A673 (cell line): Measurements from ENCODE around the gene KRT33B. TPM values are rescaled to one million over a fixed set of nuclear protein-coding genes. Genes with fewer than 3 reads are reported as not detected.

Source experiments
- BruUV-seq: library from RNA; stranded (reverse); fragments of 400-500 nt; replicated peaks from 2 replicates; lab custom pipeline; 2021; lab: Mats Ljungman, UMichigan
- CTCF ChIA-PET: fragments of 300-600 bp; sonication (Branson Sonifier 250); formaldehyde crosslinking; loops from one replicate; lab custom pipeline; 2022; ENCODE audit warnings: antibody characterized with exemption; lab: Charles Lee
- POLR2A ChIA-PET: fragments of 300-600 bp; sonication (Branson Sonifier 250); formaldehyde crosslinking; loops from one replicate; lab custom pipeline; 2022; ENCODE audit warnings: antibody characterized with exemption; ENCODE audit not compliant: low non-redundant PET; lab: Charles Lee
- DNase-seq: peaks from one replicate; pipeline ENCODE4 v3.0.0-alpha.2; 2015; ENCODE audit warnings: low spot score
- H3K27ac ChIP-seq: fragments of 200-600 bp; sonication (generic); 2 replicates; pipeline ENCODE4 v1.5.1; 2016; ENCODE audit warnings: mixed run types, low read depth, mild to moderate bottlenecking, mixed read lengths, antibody characterized with exemption, low read length; ENCODE audit not compliant: poor library complexity, severe bottlenecking
- H3K27me3 ChIP-seq: fragments of 200-600 bp; sonication (generic); replicated peaks from 2 replicates; pipeline ENCODE4 v1.6.1; 2017; ENCODE audit warnings: mixed run types, low read depth, mild to moderate bottlenecking, mixed read lengths, antibody characterized with exemption, low read length; ENCODE audit not compliant: insufficient read depth, poor library complexity
- H3K36me3 ChIP-seq: fragments of 200-600 bp; sonication (generic); 2 replicates; pipeline ENCODE4 v1.6.1; 2016; ENCODE audit warnings: mixed run types, mild to moderate bottlenecking, mixed read lengths, antibody characterized with exemption, low read length; ENCODE audit not compliant: insufficient read depth, poor library complexity, severe bottlenecking
- H3K4me1 ChIP-seq: fragments of 200-600 bp; sonication (generic); 2 replicates; pipeline ENCODE4 v1.6.1; 2017; ENCODE audit warnings: mixed run types, mild to moderate bottlenecking, mixed read lengths, antibody characterized with exemption, low read length; ENCODE audit not compliant: insufficient read depth, poor library complexity, severe bottlenecking
- H3K4me3 ChIP-seq: fragments of 200-600 bp; sonication (generic); 2 replicates; pipeline ENCODE4 v1.5.1; 2016; ENCODE audit warnings: low read depth, mixed run types, mild to moderate bottlenecking, mixed read lengths, low read length; ENCODE audit not compliant: poor library complexity, severe bottlenecking
- H3K9me3 ChIP-seq: fragments of 200-600 bp; sonication (generic); 2 replicates; pipeline ENCODE4 v1.6.1; 2016; ENCODE audit warnings: mixed run types, low read depth, mild to moderate bottlenecking, mixed read lengths, antibody characterized with exemption, low read length; ENCODE audit not compliant: poor library complexity, severe bottlenecking
- EZH2 ChIP-seq: fragments of 200-600 bp; sonication (generic); IDR thresholded peaks from 2 replicates; pipeline ENCODE4 v1.6.1; 2017; ENCODE audit warnings: borderline replicate concordance, low read depth, mild to moderate bottlenecking, mixed read lengths, antibody characterized with exemption, low read length; ENCODE audit not compliant: poor library complexity, severe bottlenecking
- intact Hi-C: fragments of 100-400 bp; cut with micrococcal nuclease; formaldehyde crosslinking; loops from one replicate; pipeline ENCODE4 v1.10.0; 2022; ENCODE audit not compliant: unreplicated experiment
- total RNA-seq: library from RNA; stranded (reverse); gene quantifications from 2 replicates; pipeline ENCODE4 v1.2.3, GENCODE V29; 2021
- TF ChIP-seq, protein P1 (sequence below): fragments of 300-800, 200-600 bp; sonication (generic); conservative IDR thresholded peaks from 2 replicates; pipeline ENCODE4 v1.5.1; 2017; ENCODE audit warnings: low read depth, mild to moderate bottlenecking, antibody characterized with exemption, low read length, moderate library complexity, mixed read lengths

The KRT33B gene
- total RNA-seq, 1 experiment from 2014 or later, result not detected

DNA sequence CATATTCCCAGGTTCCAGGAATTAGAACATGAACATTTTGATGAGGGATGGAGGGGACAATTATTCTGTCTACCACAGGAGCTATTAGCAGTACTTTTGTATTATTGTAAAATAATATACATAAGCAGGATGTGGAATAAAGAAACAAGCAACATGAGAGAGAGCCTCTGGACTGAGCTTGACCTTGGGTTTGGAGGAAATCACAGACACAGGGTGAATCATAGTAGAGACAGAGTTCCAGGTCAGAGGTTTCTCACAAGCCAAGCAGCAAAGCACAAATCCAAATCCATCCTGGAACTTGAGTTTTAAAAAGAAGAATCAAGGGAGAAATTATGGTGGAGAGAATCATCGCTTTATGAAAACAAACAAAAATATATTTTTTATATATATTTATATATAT lies 22.7 kb upstream of the KRT33B start:
- CTCF ChIA-PET, result no interaction called here

DNA sequence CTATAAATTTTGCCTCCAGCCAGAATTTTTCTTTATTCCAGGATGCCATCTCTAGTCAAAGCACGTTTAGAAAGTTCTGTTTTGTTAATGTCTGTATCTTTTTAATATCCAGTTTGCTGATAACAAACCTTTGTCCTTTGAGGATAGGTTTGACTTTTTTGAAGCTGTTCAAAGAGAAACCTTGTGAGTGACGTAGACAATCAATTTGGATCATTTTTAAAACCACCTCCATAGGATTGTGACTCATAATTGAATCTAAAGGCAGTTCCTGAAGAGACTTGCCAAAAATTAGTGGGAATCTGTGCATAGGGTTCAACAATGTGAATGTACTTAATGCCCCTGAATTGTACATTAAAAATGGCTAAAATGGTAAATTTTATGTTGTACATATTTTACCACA lies 21.9 kb upstream of the KRT33B start:
- Histone ChIP-seq H3K36me3 (no peaks in the 10 kb centered on the region), H3K27me3 (no peaks in the 10 kb centered on the region), H3K9me3 (peaks cover 1% of the 10 kb centered on the region), H3K27ac (no peak overlapping the region), H3K4me1 (no peaks in the 10 kb centered on the region), H3K4me3 (no peak overlapping the region)
- DNase-seq, result no peak
- TF ChIP-seq, protein P1, sequence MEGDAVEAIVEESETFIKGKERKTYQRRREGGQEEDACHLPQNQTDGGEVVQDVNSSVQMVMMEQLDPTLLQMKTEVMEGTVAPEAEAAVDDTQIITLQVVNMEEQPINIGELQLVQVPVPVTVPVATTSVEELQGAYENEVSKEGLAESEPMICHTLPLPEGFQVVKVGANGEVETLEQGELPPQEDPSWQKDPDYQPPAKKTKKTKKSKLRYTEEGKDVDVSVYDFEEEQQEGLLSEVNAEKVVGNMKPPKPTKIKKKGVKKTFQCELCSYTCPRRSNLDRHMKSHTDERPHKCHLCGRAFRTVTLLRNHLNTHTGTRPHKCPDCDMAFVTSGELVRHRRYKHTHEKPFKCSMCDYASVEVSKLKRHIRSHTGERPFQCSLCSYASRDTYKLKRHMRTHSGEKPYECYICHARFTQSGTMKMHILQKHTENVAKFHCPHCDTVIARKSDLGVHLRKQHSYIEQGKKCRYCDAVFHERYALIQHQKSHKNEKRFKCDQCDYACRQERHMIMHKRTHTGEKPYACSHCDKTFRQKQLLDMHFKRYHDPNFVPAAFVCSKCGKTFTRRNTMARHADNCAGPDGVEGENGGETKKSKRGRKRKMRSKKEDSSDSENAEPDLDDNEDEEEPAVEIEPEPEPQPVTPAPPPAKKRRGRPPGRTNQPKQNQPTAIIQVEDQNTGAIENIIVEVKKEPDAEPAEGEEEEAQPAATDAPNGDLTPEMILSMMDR, result no peak
- TF ChIP-seq EZH2, result no peak
- ChIA-PET POLR2A (no interaction called here), CTCF (no interaction called here)
- no TSS peak for BruUV-seq
- intact Hi-C loops, result no loop called here

More for the DNA sequence above, 22.7 kb upstream of the KRT33B start:
- TF ChIP-seq, protein P1, result no peak
- no peak for TF ChIP-seq EZH2
- no TSS peak for BruUV-seq
- intact Hi-C loops, result no loop called here
- H3K27ac ChIP-seq, result no peak overlapping the region
- no peaks in the 10 kb centered on the region for H3K27me3 ChIP-seq
- H3K9me3 ChIP-seq, result no peaks in the 10 kb centered on the region
- H3K4me1 ChIP-seq, result no peaks in the 10 kb centered on the region
- no peak overlapping the region for H3K4me3 ChIP-seq
- no peak for DNase-seq
- no peaks in the 10 kb centered on the region for H3K36me3 ChIP-seq
- POLR2A ChIA-PET, result no interaction called here

DNA sequence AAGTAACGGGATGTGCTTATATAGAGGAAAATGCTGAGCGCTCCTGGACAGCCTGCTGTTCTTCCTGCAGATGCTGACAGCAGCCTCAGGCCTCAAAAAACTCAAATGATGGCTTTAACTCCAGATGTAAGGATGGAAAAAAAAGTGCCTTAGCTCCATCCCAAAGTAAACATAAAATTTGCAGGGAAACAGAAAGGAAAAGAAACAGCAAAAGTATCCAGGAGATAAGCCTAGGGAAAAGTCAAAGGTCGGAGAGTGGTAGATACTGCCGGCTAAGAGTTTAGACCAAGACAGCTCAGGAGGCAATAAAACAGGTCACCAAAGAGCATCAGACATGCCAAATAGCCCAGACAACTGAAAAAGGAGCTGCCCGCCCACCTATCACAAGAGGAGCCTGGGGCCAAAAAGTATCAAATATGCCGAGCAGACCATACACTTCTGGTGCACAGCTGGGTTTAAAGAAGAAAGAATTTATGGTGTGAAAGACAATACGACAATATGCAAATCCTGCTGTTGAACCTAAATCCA lies 20.9 kb upstream of the KRT33B start:
- intact Hi-C loops, result no loop called here
- no peaks in the 10 kb centered on the region for H3K27me3 ChIP-seq
- no peak for TF ChIP-seq EZH2
- TF ChIP-seq, protein P1, result no peak

More for the DNA sequence above, 20.9 kb upstream of the KRT33B start:
- DNase-seq, result no peak
- H3K9me3 ChIP-seq, result peaks cover 2% of the 10 kb centered on the region
- H3K4me3 ChIP-seq, result no peak overlapping the region
- ChIA-PET CTCF (no interaction called here), POLR2A (interaction anchor here (1.1 kb wide), 1 partner anchor 298 kb away, joined by 4 read pairs; the partner anchor contains the start of gene EIF1)
- H3K36me3 ChIP-seq, result no peaks in the 10 kb centered on the region
- no peak overlapping the region for H3K27ac ChIP-seq
- no peaks in the 10 kb centered on the region for H3K4me1 ChIP-seq
- no TSS peak for BruUV-seq
